Measurements from ENCODE around the gene GNAQ. TPM values are rescaled to one million over a fixed set of nuclear protein-coding genes. Genes with fewer than 3 reads are reported as not detected.

GNAQ gene
- total RNA-seq, 2 experiments from 2014 or later, result 17.8 to 18.1 TPM

GRCh38 chr9:77680581-77680980, 351.0 kb downstream of the GNAQ start:
- no peak for ATAC-seq
- Mint-ChIP-seq H3K4me1 (ENCODE audit: low read depth) (no peaks in the 10 kb centered on the region), H3K4me3 (no peak overlapping the region), H3K9me3 (peaks cover 2% of the 10 kb centered on the region), H3K27ac (no peak overlapping the region), H3K36me3 (ENCODE audit: low read depth) (no peaks in the 10 kb centered on the region), H3K27me3 (peaks cover 2% of the 10 kb centered on the region)
- intact Hi-C loops (cut with micrococcal nuclease), result no loop called here
- ChIA-PET CTCF (no interaction called here), POLR2A (no interaction called here)
- no peak for TF ChIP-seq CTCF (IDR thresholded peaks at IDR 0.05)
- no peak for DNase-seq

DNA sequence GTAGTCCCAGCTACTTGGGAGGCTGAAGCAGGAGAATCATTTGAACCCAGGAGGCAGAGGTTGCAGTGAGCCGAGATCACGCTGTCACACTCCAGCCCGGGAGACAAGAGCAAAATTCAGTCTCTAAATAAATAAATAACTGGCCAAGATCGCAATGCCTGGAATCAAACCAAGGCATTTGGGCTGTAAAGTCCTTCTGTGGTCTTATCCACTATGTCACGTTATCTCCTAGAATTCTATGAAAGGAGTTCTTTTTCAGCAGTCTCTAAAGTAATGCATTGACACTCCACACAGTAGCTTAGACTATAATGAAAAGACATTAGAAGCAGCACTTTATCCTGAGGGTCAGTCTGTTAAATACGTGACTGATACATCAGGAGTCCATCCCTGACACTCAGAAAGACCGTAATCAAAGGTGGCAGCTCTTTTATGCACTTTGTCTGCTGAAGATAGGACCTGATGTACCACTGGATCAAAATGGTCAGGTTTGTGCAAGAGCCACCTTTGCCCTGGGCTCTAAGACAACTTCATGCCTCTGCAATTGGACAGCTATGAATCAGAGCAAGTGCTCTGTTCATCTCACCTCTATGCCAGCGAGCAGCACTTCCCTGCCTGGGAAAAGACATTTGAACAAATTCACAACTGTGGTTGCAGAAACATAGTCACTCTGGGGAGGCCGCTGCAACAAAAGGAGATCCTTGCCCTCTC, 351.8 kb downstream of the GNAQ start:
- Mint-ChIP-seq H3K4me3 (no peak overlapping the region), H3K36me3 (ENCODE audit: low read depth) (no peaks in the 10 kb centered on the region), H3K27ac (no peak overlapping the region), H3K27me3 (peaks cover 2% of the 10 kb centered on the region), H3K4me1 (ENCODE audit: low read depth) (no peaks in the 10 kb centered on the region), H3K9me3 (peaks cover 2% of the 10 kb centered on the region)
- ChIA-PET POLR2A (interaction anchor here (0.6 kb wide), 1 partner anchor 11 kb away, joined by 4 read pairs; no protein-coding TSS in a partner anchor), CTCF (no interaction called here)
- no peak for DNase-seq
- intact Hi-C loops (cut with micrococcal nuclease), result no loop called here
- no peak for TF ChIP-seq CTCF (IDR thresholded peaks at IDR 0.05)
- no peak for ATAC-seq

- ChIA-PET CTCF (no interaction called here), POLR2A (interaction anchor here (1.0 kb wide), 1 partner anchor 11 kb away, joined by 3 read pairs; no protein-coding TSS in a partner anchor)
- ATAC-seq, result no peak
- Mint-ChIP-seq H3K36me3 (ENCODE audit: low read depth) (no peaks in the 10 kb centered on the region), H3K27ac (no peak overlapping the region), H3K27me3 (peaks cover 2% of the 10 kb centered on the region), H3K9me3 (peaks cover 2% of the 10 kb centered on the region), H3K4me1 (ENCODE audit: low read depth) (no peaks in the 10 kb centered on the region), H3K4me3 (no peak overlapping the region)
- no peak for TF ChIP-seq CTCF (IDR thresholded peaks at IDR 0.05)
- intact Hi-C loops (cut with micrococcal nuclease), result no loop called here
- no peak for DNase-seq
Observed at GRCh38 chr9:77679088-77679487, 352.5 kb downstream of the GNAQ start.

DNA sequence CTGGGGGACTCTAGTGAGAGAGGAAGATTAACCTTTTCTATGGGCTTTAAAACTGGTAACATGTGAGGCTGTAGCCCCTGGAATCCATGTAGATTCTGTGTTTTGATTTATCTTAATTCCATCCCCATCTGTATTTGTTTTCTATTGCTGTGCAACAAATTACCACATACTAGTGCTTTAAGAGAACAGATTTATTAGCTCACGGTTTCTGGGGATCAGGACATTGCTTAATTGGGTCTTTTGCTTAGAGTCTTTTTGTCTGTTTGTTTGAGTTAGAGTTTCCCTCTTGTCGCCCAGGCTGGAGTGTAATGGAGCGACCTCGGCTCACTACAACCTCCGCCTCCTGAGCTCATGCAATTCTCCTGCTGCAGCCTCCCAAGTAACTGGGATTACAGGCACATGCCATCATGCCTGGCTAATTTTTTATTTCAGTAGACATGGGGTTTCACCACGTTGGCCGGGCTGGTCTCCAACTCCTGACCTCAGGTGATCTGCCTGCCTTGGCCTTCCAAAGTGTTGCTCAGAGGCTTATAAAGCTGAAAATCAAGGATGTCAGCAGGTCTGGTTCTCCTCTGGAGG, 353.6 kb downstream of the GNAQ start:
- no peaks in the 10 kb centered on the region for H3K27me3 Mint-ChIP-seq

More for the DNA sequence above, 353.6 kb downstream of the GNAQ start:
- no peaks in the 10 kb centered on the region for H3K9me3 Mint-ChIP-seq
- CTCF ChIA-PET, result no interaction called here
- intact Hi-C loops (cut with micrococcal nuclease), result no loop called here
- no peak for TF ChIP-seq CTCF (IDR thresholded peaks at IDR 0.05)
- H3K36me3 Mint-ChIP-seq (ENCODE audit: low read depth), result no peaks in the 10 kb centered on the region
- H3K4me3 Mint-ChIP-seq, result no peak overlapping the region
- H3K27ac Mint-ChIP-seq, result no peak overlapping the region
- DNase-seq (no peak), ATAC-seq (no peak)
- POLR2A ChIA-PET, result interaction anchor here (1.0 kb wide), 1 partner anchor 12 kb away, joined by 3 read pairs; no protein-coding TSS in a partner anchor
- H3K4me1 Mint-ChIP-seq (ENCODE audit: low read depth), result no peaks in the 10 kb centered on the region

Measured in activated CD8-positive, alpha-beta T cell treated with anti-CD3 and anti-CD28 coated beads for 36 hours (primary cell).